IMR-90 (cell line): Measurements from ENCODE around the gene EHD4. TPM values are rescaled to one million over a fixed set of nuclear protein-coding genes. Genes with fewer than 3 reads are reported as not detected.

Experiments
- ATAC-seq: fragments of 200-7000 bp; cut with Tn5 transposase; 2 replicates; pipeline ENCODE4 v1.9.1; 2020; ENCODE audit warnings: low read depth, mild to moderate bottlenecking, moderate library complexity
- BruUV-seq: library from RNA; stranded (reverse); fragments of 400-500 nt; replicated peaks from 2 replicates; lab custom pipeline; 2021; lab: Mats Ljungman, UMichigan
- CTCF ChIA-PET: fragments of 300-600 bp; formaldehyde crosslinking; extraction: SDS; loops from one replicate; lab custom pipeline; 2021; ENCODE audit warnings: antibody characterized with exemption; lab: Yijun Ruan, JAX
- POLR2A ChIA-PET: fragments of 300-600 bp; sonication (Branson Sonifier 250); formaldehyde crosslinking; loops from one replicate; lab custom pipeline; 2022; ENCODE audit warnings: antibody characterized with exemption; ENCODE audit not compliant: unreplicated experiment; lab: Charles Lee
- DNase-seq: peaks from one replicate; pipeline ENCODE4 v3.0.0; 2013
- H2AFZ ChIP-seq: replicated peaks from 2 replicates; pipeline ENCODE3; 2013; ENCODE audit warnings: low read length, mild to moderate bottlenecking; ENCODE audit not compliant: poor library complexity
- H2AK5ac ChIP-seq: 2 replicates; pipeline ENCODE4 v1.6.1; 2013; ENCODE audit warnings: low read depth, low read length, inconsistent platforms
- H2AK9ac ChIP-seq: replicated peaks from 2 replicates; pipeline ENCODE3; 2013; ENCODE audit warnings: mild to moderate bottlenecking, low read depth, low read length, moderate library complexity; ENCODE audit not compliant: poor library complexity
- H2BK120ac ChIP-seq: 2 replicates; pipeline ENCODE4 v1.6.1; 2013; ENCODE audit warnings: low read depth, low read length, inconsistent platforms
- H2BK15ac ChIP-seq: 3 replicates; pipeline ENCODE4 v1.6.1; 2013; ENCODE audit warnings: low read depth, low read length, inconsistent platforms
- H2BK20ac ChIP-seq: 2 replicates; pipeline ENCODE4 v1.6.1; 2013; ENCODE audit warnings: low read depth, mild to moderate bottlenecking, inconsistent platforms, low read length, moderate library complexity
- H2BK5ac ChIP-seq: 2 replicates; pipeline ENCODE4 v1.6.1; 2013; ENCODE audit warnings: mild to moderate bottlenecking, low read depth, low read length, inconsistent platforms; ENCODE audit not compliant: poor library complexity, severe bottlenecking
- H3K14ac ChIP-seq: replicated peaks from 2 replicates; pipeline ENCODE4 v1.6.1; 2013; ENCODE audit warnings: low read depth, low read length, inconsistent platforms
- H3K18ac ChIP-seq: 2 replicates; pipeline ENCODE4 v1.6.1; 2013; ENCODE audit warnings: low read depth, low read length, control low read depth
- H3K23ac ChIP-seq: 2 replicates; pipeline ENCODE4 v1.6.1; 2013; ENCODE audit warnings: low read depth, low read length, inconsistent platforms
- H3K27ac ChIP-seq: 2 replicates; pipeline ENCODE4 v1.5.1; 2013; ENCODE audit warnings: mild to moderate bottlenecking, control low read depth, low read length; ENCODE audit not compliant: insufficient read depth
- H3K27me3 ChIP-seq: 2 replicates; pipeline ENCODE4 v1.6.1; 2013; ENCODE audit warnings: low read length; ENCODE audit not compliant: control insufficient read depth, insufficient read depth
- H3K36me3 ChIP-seq: 2 replicates; pipeline ENCODE4 v1.6.1; 2013; ENCODE audit warnings: low read length, mixed read lengths; ENCODE audit not compliant: control insufficient read depth, insufficient read depth
- H3K4ac ChIP-seq: 2 replicates; pipeline ENCODE4 v1.6.1; 2013; ENCODE audit warnings: low read depth, low read length, inconsistent platforms
- H3K4me1 ChIP-seq: 2 replicates; pipeline ENCODE4 v1.6.1; 2013; ENCODE audit warnings: low read length, mixed read lengths; ENCODE audit not compliant: control insufficient read depth, insufficient read depth
- H3K4me2 ChIP-seq: 2 replicates; pipeline ENCODE4 v1.6.1; 2013; ENCODE audit warnings: low read depth, mild to moderate bottlenecking, control low read depth, low read length, moderate library complexity
- H3K4me3 ChIP-seq: 2 replicates; pipeline ENCODE4 v1.5.1; 2013; ENCODE audit warnings: low read depth, mild to moderate bottlenecking, control low read depth, low read length, moderate library complexity; ENCODE audit not compliant: insufficient read depth
- H3K56ac ChIP-seq: 2 replicates; pipeline ENCODE4 v1.6.1; 2013; ENCODE audit warnings: low read length, inconsistent platforms; ENCODE audit not compliant: insufficient read depth; ENCODE audit errors: extremely low read depth
- H3K79me1 ChIP-seq, 2 experiments: 2 replicates each; pipeline ENCODE4 v1.6.1; 2013; ENCODE audit warnings: low read length in 2 of 2, inconsistent platforms in 1 of 2, low read depth in 1 of 2
- H3K9ac ChIP-seq: 2 replicates; pipeline ENCODE4 v1.6.1; 2013; ENCODE audit warnings: low read depth, low read length, control low read depth
- H3K9me1 ChIP-seq: 2 replicates; pipeline ENCODE4 v1.6.1; 2013; ENCODE audit warnings: low read length, inconsistent platforms; ENCODE audit not compliant: insufficient read depth
- H3K9me3 ChIP-seq: 2 replicates; pipeline ENCODE4 v1.6.1; 2013; ENCODE audit warnings: low read length; ENCODE audit not compliant: control insufficient read depth, insufficient read depth
- H4K20me1 ChIP-seq: 2 replicates; pipeline ENCODE4 v1.6.1; 2013; ENCODE audit warnings: low read length, inconsistent platforms; ENCODE audit not compliant: insufficient read depth
- H4K5ac ChIP-seq: 2 replicates; pipeline ENCODE4 v1.6.1; 2013; ENCODE audit warnings: mild to moderate bottlenecking, low read depth, low read length, control low read depth
- H4K8ac ChIP-seq, 2 experiments: 2 replicates each; pipeline ENCODE4 v1.6.1; 2013; ENCODE audit warnings: low read depth in 2 of 2, low read length in 2 of 2, control low read depth in 1 of 2, inconsistent platforms in 1 of 2
- H4K91ac ChIP-seq: 2 replicates; pipeline ENCODE4 v1.6.1; 2013; ENCODE audit warnings: low read depth, low read length, inconsistent platforms; ENCODE audit not compliant: insufficient read depth
- BHLHE40 ChIP-seq: fragments of 150-350 bp; IDR thresholded peaks from 2 replicates; pipeline ENCODE4 v1.6.1; 2016; ENCODE audit warnings: mild to moderate bottlenecking, low read depth, low read length
- CEBPB ChIP-seq: IDR thresholded peaks from 2 replicates; pipeline ENCODE4 v1.6.1; 2012; ENCODE audit warnings: low read depth, low read length, improper control_type of control experiment
- MXI1 ChIP-seq: IDR thresholded peaks from 2 replicates; pipeline ENCODE4 v1.6.1; 2012; ENCODE audit warnings: low read depth, mild to moderate bottlenecking, low read length, moderate library complexity, borderline replicate concordance
- RAD21 ChIP-seq: IDR thresholded peaks from 2 replicates; pipeline ENCODE4 v1.6.1; 2012; ENCODE audit warnings: low read length, improper control_type of control experiment
- RFX5 ChIP-seq: IDR thresholded peaks from 2 replicates; pipeline ENCODE4 v1.8.0; 2012; ENCODE audit warnings: low read depth, mild to moderate bottlenecking, low read length, moderate library complexity
- WGBS, 2 experiments: methylation state at CpG; one replicate each; pipeline versions ENCODE4 v1.1.5 to v1.1.7; 2013; ENCODE audit warnings: missing lambda C conversion rate in 2 of 2; ENCODE audit not compliant: insufficient read length in 1 of 2; ENCODE audit errors: extremely low coverage in 2 of 2; 5-methylcytosine and 5-hydroxymethylcytosine counted together
- dilution Hi-C: fragments of 300-500 bp; cut with HindIII; formaldehyde crosslinking; loops from one replicate; pipeline ENCODE4 v1.14.3; 2018; ENCODE audit warnings: low sequenced_read_pairs; ENCODE audit not compliant: unreplicated experiment
- in situ Hi-C: fragments of 300-500 bp; cut with MboI; formaldehyde crosslinking; loops from 3 replicates; pipeline ENCODE4 v1.14.3; 2019; ENCODE audit warnings: low sequenced_read_pairs, inconsistent platforms, mixed read lengths
- intact Hi-C: fragments of 100-400 bp; cut with micrococcal nuclease; formaldehyde crosslinking; loops from 2 replicates; pipeline ENCODE4 v1.10.0; 2022
- polyA plus RNA-seq, 3 experiments: library from polyadenylated mRNA; depleted of rRNA; stranded (reverse); fragments of >200 nt; gene quantifications; 2 replicates each; pipeline ENCODE4 v1.2.3, GENCODE V29; 2012; ENCODE audit warnings: low replicate concordance in 1 of 3
- total RNA-seq: library from RNA; depleted of rRNA; stranded (reverse); fragments of >200 nt; gene quantifications from 2 replicates; pipeline ENCODE4 v1.2.3, GENCODE V29; 2012

Gene EHD4
- total and polyA plus RNA-seq, 2 of the 4 experiments (the other 2 are of a cell fraction): 21.0 to 29.0 TPM

- Histone ChIP-seq H2AK5ac (no peak overlapping the region), H3K4ac (no peak overlapping the region), H2AK9ac (no peak overlapping the region), H3K27ac (no peak overlapping the region), H2BK15ac (no peak overlapping the region), H4K20me1 (no peaks in the 10 kb centered on the region), H3K4me1 (no peaks in the 10 kb centered on the region; the same call in 1 of the 2 replicates), H2BK20ac (no peak overlapping the region), H3K4me2 (no peak overlapping the region), H3K9me1 (no peaks in the 10 kb centered on the region), H3K27me3 (peaks cover 5% of the 10 kb centered on the region; the same call in 1 of the 2 replicates), H2AFZ (peak overlapping the region; percentile 14), H3K23ac (no peak overlapping the region), H4K91ac (no peak overlapping the region), H4K5ac (no peak overlapping the region), H3K4me3 (no peak overlapping the region), H4K8ac (no peak overlapping the region), H3K9me3 (no peaks in the 10 kb centered on the region), H3K9ac (no peak overlapping the region), H3K56ac (no peak overlapping the region), H3K14ac (no peak overlapping the region), H3K36me3 (peaks cover 17% of the 10 kb centered on the region), H2BK120ac (no peak overlapping the region), H2BK5ac (no peak overlapping the region), H3K79me1 (no peaks in the 10 kb centered on the region), H3K18ac (no peak overlapping the region)
- ChIA-PET POLR2A (no interaction called here), CTCF (no interaction called here)
- dilution Hi-C loops (no loop called here), intact Hi-C loops (no loop called here), in situ Hi-C loops (no loop called here)
- no peak for ATAC-seq
- TF ChIP-seq MXI1 (no peak), RAD21 (no peak), CEBPB (no peak), BHLHE40 (no peak), RFX5 (no peak)
- WGBS, 2 experiments: 100% methylated on average over 6 of the region's 9 CpGs; no CpG with 5 or more reads in 1 of the 2 experiments
- DNase-seq: no peak
- BruUV-seq: no TSS peak
Measured at GRCh38 chr15:41847981-41848380, 124.4 kb downstream of the EHD4 start.
